Liver (tissue), 3 donors: ENCODE data around the gene LY6G6F.

Source experiments
- ATF3 ChIP-seq: IDR thresholded peaks from 2 replicates; pipeline ENCODE4 v1.6.1; 2016; ENCODE audit warnings: antibody characterized with exemption
- CTCF ChIP-seq: fragments of 150-350 bp; IDR thresholded peaks from 2 replicates; pipeline ENCODE4 v1.5.1; 2017; ENCODE audit warnings: improper control_type of control experiment, low read depth, low read length; ENCODE audit not compliant: missing input control
- EGR1 ChIP-seq, 2 donors: IDR thresholded peaks; 2 replicates each; pipeline ENCODE4 v1.6.1; 2016 to 2018; ENCODE audit warnings: antibody characterized with exemption in 2 of 2, low read depth in 2 of 2
- GABPA ChIP-seq, 2 donors: IDR thresholded peaks in 1 of 2; conservative IDR thresholded peaks in 1 of 2; 2 replicates each; pipeline ENCODE4 v1.6.1; 2016; ENCODE audit warnings: antibody characterized with exemption in 2 of 2, mild to moderate bottlenecking in 1 of 2, moderate library complexity in 1 of 2
- HNF4G ChIP-seq: IDR thresholded peaks from 2 replicates; pipeline ENCODE4 v1.6.1; 2016; ENCODE audit warnings: antibody characterized with exemption
- JUND ChIP-seq, 2 donors: IDR thresholded peaks; 2 replicates each; pipeline ENCODE4 v1.6.1; 2016; ENCODE audit warnings: antibody characterized with exemption in 2 of 2
- MAX ChIP-seq: IDR thresholded peaks from 2 replicates; pipeline ENCODE4 v1.6.1; 2016; ENCODE audit warnings: antibody characterized with exemption
- RAD21 ChIP-seq, 2 donors: IDR thresholded peaks; 2 replicates each; pipeline ENCODE4 v1.6.1; 2016; ENCODE audit warnings: antibody characterized with exemption in 2 of 2, mild to moderate bottlenecking in 2 of 2
- REST ChIP-seq: IDR thresholded peaks from 2 replicates; pipeline ENCODE4 v1.6.1; 2016; ENCODE audit warnings: antibody characterized with exemption, mild to moderate bottlenecking
- RXRA ChIP-seq, 2 donors: IDR thresholded peaks; 2 replicates each; pipeline ENCODE4 v1.6.1; 2017 to 2018; ENCODE audit warnings: antibody characterized with exemption in 2 of 2, mild to moderate bottlenecking in 1 of 2
- SP1 ChIP-seq: IDR thresholded peaks from 2 replicates; pipeline ENCODE4 v1.6.1; 2018; ENCODE audit warnings: antibody characterized with exemption, mild to moderate bottlenecking
- TAF1 ChIP-seq: conservative IDR thresholded peaks from 2 replicates; pipeline ENCODE4 v1.6.1; 2016; ENCODE audit warnings: antibody characterized with exemption, mild to moderate bottlenecking
- YY1 ChIP-seq: IDR thresholded peaks from 2 replicates; pipeline ENCODE4 v1.6.1; 2016; ENCODE audit warnings: antibody characterized with exemption, mild to moderate bottlenecking
- ZBTB33 ChIP-seq: IDR thresholded peaks from 2 replicates; pipeline ENCODE4 v1.6.1; 2016; ENCODE audit warnings: antibody characterized with exemption
- donor health status: healthy.
- donor health status: healthy.

- no peak for TF ChIP-seq RAD21 (IDR thresholded peaks at IDR 0.05)
- TF ChIP-seq CTCF: no peak
- TF ChIP-seq TAF1: no peak
- no peak for TF ChIP-seq MAX
- no peak for TF ChIP-seq JUND (IDR thresholded peaks at IDR 0.05)
- TF ChIP-seq ZBTB33: no peak
- no peak for TF ChIP-seq REST
- no peak for TF ChIP-seq GABPA (IDR thresholded peaks at IDR 0.05 in 1 of 2, conservative IDR thresholded peaks at IDR 0.05 in 1 of 2)
- no peak for TF ChIP-seq HNF4G
- TF ChIP-seq EGR1 (IDR thresholded peaks at IDR 0.05; ENCODE audit: low read depth in 2 of 2): no peak
- no peak for TF ChIP-seq YY1
- no peak for TF ChIP-seq SP1
- no peak for TF ChIP-seq ATF3
- TF ChIP-seq RXRA (IDR thresholded peaks at IDR 0.05): no peak
Measured at GRCh38 chr6:31710523-31711219, 4.0 kb downstream of the LY6G6F start.
